Measurements from ENCODE around the gene PCNP. TPM values are rescaled to one million over a fixed set of nuclear protein-coding genes. Genes with fewer than 3 reads are reported as not detected.

Gene PCNP, protein sequence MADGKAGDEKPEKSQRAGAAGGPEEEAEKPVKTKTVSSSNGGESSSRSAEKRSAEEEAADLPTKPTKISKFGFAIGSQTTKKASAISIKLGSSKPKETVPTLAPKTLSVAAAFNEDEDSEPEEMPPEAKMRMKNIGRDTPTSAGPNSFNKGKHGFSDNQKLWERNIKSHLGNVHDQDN
- total RNA-seq = 100 to 1,000 TPM in 1 of 2 donors, 10 to 100 TPM in 1; 78.9 to 131 TPM

DNA sequence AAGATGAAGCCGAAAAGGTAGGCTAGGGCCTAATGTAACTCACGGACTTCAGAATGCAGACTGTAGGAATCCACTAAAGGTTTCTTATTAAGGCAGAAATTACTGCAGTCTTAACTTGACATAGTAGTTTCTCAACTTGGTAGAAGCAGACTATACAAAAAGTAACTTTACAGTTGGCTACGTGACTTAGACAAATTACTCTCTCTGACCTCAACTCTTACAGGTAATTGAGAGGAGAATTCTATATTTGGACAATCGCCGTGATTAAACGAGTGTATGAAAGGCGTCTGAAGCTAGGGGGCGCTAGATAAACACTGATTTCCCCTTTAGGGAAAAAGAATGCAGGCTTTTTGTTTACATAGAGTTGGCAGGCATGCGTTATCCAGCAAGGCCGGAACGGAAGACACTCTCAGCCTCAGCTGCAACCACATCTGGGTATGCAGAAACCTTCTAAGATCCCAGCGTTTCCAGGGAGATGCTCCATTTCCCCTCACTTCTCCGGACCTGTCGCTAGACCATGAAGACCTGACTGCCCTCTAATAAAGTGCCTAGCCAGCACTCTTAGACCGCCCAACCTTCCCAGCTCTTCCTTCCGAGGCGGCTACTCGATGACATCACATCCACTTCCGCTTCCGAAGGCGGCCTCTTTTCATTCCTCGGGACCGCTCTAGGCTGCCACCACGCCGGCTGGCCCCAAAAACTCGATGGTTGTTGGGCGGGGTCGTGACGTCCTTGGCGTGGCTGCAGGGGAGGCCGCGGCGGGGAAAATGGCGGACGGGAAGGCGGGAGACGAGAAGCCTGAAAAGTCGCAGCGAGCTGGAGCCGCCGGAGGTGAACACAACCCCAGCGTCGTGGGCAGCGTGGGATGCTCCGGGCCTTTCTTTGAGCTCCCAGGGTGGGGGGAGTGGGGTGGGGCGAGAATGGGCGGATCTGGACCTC, at the start of gene PCNP:
TSS of gene PCNP (plus strand) at position 732 of the 939 bp plus-strand sequence. CDS start at position 768, 36 bp downstream.
- TF ChIP-seq, protein P1, sequence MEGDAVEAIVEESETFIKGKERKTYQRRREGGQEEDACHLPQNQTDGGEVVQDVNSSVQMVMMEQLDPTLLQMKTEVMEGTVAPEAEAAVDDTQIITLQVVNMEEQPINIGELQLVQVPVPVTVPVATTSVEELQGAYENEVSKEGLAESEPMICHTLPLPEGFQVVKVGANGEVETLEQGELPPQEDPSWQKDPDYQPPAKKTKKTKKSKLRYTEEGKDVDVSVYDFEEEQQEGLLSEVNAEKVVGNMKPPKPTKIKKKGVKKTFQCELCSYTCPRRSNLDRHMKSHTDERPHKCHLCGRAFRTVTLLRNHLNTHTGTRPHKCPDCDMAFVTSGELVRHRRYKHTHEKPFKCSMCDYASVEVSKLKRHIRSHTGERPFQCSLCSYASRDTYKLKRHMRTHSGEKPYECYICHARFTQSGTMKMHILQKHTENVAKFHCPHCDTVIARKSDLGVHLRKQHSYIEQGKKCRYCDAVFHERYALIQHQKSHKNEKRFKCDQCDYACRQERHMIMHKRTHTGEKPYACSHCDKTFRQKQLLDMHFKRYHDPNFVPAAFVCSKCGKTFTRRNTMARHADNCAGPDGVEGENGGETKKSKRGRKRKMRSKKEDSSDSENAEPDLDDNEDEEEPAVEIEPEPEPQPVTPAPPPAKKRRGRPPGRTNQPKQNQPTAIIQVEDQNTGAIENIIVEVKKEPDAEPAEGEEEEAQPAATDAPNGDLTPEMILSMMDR (IDR thresholded peaks at IDR 0.05) = peak; percentile 83
- ATAC-seq (ENCODE audit: insufficient number of reproducible peaks, low FRiP score, low read depth) (peak; percentile 99), DNase-seq (ENCODE audit: low spot score) (peak; percentile 97)
- H3K4me3 ChIP-seq = peak within 1 kb of the TSS; percentile 98
- peak within 1 kb of the TSS; percentile 91 to 98 for H3K27ac ChIP-seq
- peaks cover 26 to 42% of the 10 kb centered on the region in 2 donors for H3K4me1 ChIP-seq (ENCODE audit: control insufficient read depth in 1 of 2, low read depth in 2 of 2)
- no peaks in the 10 kb centered on the region for H3K27me3 ChIP-seq (replicated peaks; ENCODE audit: insufficient read depth)
- peaks cover 5% of the 10 kb centered on the region for H3K36me3 ChIP-seq
- no peaks in the 10 kb centered on the region for H3K9me3 ChIP-seq

DNA sequence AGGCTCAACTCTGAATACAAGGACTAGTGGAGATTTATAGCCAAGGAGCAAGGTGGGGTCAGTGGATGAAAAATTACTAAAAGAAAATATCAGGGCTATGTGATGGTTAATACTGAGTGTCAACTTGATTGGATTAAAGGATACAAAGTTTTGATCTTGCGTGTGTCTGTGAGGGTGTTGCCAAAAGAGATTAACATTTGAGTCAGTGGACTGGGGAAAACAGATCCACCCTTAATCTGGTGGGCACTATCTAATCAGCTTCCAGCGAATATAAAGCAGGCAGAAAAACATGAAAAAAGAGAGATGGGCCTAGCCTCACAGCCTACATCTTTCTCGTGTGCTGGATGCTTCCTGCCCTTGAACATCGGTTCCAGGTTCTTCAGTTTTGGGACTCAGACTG, 46.5 kb upstream of the PCNP start:
- no peak overlapping the region for H3K27ac ChIP-seq
- ATAC-seq (ENCODE audit: insufficient number of reproducible peaks, low FRiP score, low read depth) (no peak), DNase-seq (ENCODE audit: low spot score) (no peak)
- no peaks in the 10 kb centered on the region for H3K27me3 ChIP-seq (replicated peaks; ENCODE audit: insufficient read depth)
- TF ChIP-seq, protein P1 (IDR thresholded peaks at IDR 0.05) = no peak
- no peaks in the 10 kb centered on the region for H3K4me1 ChIP-seq (ENCODE audit: control insufficient read depth in 1 of 2, low read depth in 2 of 2)
- no peaks in the 10 kb centered on the region for H3K36me3 ChIP-seq
- no peaks in the 10 kb centered on the region for H3K9me3 ChIP-seq
- no peak overlapping the region for H3K4me3 ChIP-seq

DNA sequence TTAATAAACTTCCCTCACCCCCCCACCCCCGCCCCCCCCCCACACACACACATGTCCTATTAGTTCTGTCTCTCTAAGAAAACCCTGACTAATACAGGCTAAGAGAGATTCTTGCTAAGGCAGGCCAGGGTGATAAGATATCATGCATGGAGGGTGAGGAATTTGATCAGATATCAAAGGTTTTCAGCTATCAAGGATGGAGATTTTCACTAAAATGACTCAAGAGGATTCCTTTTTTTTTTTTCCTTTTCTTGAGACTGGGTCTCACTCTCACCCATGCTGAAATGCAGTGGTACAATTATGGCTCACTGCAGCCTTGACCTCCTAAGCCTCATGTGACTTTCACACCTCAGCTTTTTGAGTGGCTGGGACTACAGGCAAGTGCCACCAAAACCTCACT, 46.1 kb upstream of the PCNP start:
- TF ChIP-seq, protein P1 (IDR thresholded peaks at IDR 0.05) = no peak
- H3K36me3 ChIP-seq = no peaks in the 10 kb centered on the region
- no peaks in the 10 kb centered on the region for H3K9me3 ChIP-seq
- no peak overlapping the region for H3K27ac ChIP-seq
- peaks cover 0 to 4% of the 10 kb centered on the region in 2 donors for H3K4me1 ChIP-seq (ENCODE audit: control insufficient read depth in 1 of 2, low read depth in 2 of 2)
- no peak overlapping the region for H3K4me3 ChIP-seq
- no peak for ATAC-seq (ENCODE audit: insufficient number of reproducible peaks, low FRiP score, low read depth)
- no peak for DNase-seq (ENCODE audit: low spot score)
- no peaks in the 10 kb centered on the region for H3K27me3 ChIP-seq (replicated peaks; ENCODE audit: insufficient read depth)

DNA sequence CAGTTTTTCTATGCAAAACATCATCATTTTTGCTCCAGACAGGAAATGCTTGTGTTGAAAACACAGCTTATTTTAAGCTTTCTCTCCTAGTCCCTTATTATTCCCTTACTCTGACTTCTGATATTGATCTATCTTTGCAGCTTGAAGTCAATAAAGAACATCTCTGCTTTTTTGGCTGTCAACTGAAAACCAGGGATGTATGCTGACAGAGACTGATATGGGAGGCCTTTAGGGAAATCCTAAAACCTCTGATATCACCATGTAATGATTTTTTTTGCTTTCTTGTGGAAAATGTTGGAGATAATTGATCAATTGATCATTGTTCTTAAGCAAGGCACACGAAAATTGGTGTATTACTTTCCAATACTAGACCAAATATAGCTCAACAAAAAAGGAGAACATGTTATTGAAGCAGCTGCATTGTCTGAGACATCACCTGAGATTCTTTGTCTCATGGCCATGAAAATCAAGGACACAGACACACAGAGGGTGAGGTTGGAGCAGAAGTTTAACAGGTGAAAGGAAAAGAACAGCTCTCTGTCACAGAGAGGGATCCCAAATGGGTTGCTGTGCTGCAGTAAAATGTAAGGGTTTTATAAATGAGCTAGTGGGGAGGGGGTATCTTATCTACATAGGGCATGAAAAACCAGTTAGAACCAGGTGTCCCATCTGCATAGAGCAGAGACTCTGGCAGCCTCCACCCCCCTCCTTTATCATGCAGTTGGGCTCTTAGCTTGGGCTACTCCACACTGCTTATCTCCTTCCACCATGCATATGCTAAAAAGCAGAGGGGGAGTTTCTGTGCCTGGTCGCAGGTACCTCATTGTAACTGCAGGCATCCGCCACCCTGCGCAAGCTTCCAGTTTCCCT, 43.9 kb upstream of the PCNP start:
- TF ChIP-seq, protein P1 (IDR thresholded peaks at IDR 0.05) = no peak

More for the DNA sequence above, 43.9 kb upstream of the PCNP start:
- Histone ChIP-seq H3K9me3 (no peaks in the 10 kb centered on the region), H3K27ac (no peak overlapping the region), H3K27me3 (replicated peaks; ENCODE audit: insufficient read depth) (no peaks in the 10 kb centered on the region), H3K36me3 (no peaks in the 10 kb centered on the region), H3K4me3 (no peak overlapping the region), H3K4me1 (ENCODE audit: control insufficient read depth in 1 of 2, low read depth in 2 of 2) (peaks cover 5 to 19% of the 10 kb centered on the region in 2 donors)
- DNase-seq (ENCODE audit: low spot score) = no peak
- no peak for ATAC-seq (ENCODE audit: insufficient number of reproducible peaks, low FRiP score, low read depth)

All from thoracic aorta (tissue), 2 donors.